K562 treated with DMSO at 1 percent for 4 hours (cell line): ENCODE data around the gene TAF11L2. TPM values are rescaled to one million over a fixed set of nuclear protein-coding genes. Genes with fewer than 3 reads are reported as not detected.

Source experiments
- total RNA-seq: library from RNA; unstranded; fragments of 300-600 nt; gene quantifications from 2 replicates; pipeline ENCODE4 v1.2.3, GENCODE V29; 2022; ENCODE audit not compliant: insufficient read depth

Gene TAF11L2
- not detected in 2 replicates for total RNA-seq

GRCh38 chr5:17497931-17498330 is at the start of gene TAF11L2:
Gene TAF11L2, plus strand, starts transcription at chr5:17498231.

GRCh38 chr5:17518067-17518466 is 20.0 kb downstream of the TAF11L2 start, which contains the start of gene TAF11L3:
Gene TAF11L3, plus strand, starts transcription at chr5:17518367.

GRCh38 chr5:17521501-17521900 is 23.5 kb downstream of the TAF11L2 start, which contains the start of gene TAF11L4:
Gene TAF11L4, plus strand, starts transcription at chr5:17521801.

GRCh38 chr5:17524935-17525334 is 26.9 kb downstream of the TAF11L2 start, which contains the start of gene TAF11L5:
Gene TAF11L5, plus strand, starts transcription at chr5:17525235.

GRCh38 chr5:17528369-17528768 is 30.3 kb downstream of the TAF11L2 start, which contains the start of gene TAF11L6:
Gene TAF11L6, plus strand, starts transcription at chr5:17528669.

Other genes with a start within 250 kb of the TAF11L2 start
- not detected in 2 replicates for gene TAF11L3, start 20.1 kb downstream of the TAF11L2 start, total RNA-seq
- not detected in 2 replicates for gene TAF11L4, start 23.6 kb downstream of the TAF11L2 start, total RNA-seq
- gene TAF11L5, start 27.0 kb downstream of the TAF11L2 start, total RNA-seq, result not detected in 2 replicates
- not detected in 2 replicates for gene TAF11L6, start 30.4 kb downstream of the TAF11L2 start, total RNA-seq
- not detected in 2 replicates for gene TAF11L7, start 87.5 kb downstream of the TAF11L2 start, total RNA-seq
- gene TAF11L8, start 92.7 kb downstream of the TAF11L2 start, total RNA-seq, result not detected in 2 replicates
- gene TAF11L9, start 96.2 kb downstream of the TAF11L2 start, total RNA-seq, result not detected in 2 replicates
- not detected in 2 replicates for gene TAF11L10, start 99.6 kb downstream of the TAF11L2 start, total RNA-seq
- gene TAF11L11, start 106.0 kb downstream of the TAF11L2 start, total RNA-seq, result not detected in 2 replicates
- not detected in 2 replicates for gene TAF11L12, start 112.2 kb downstream of the TAF11L2 start, total RNA-seq
- gene TAF11L13, start 133.9 kb downstream of the TAF11L2 start, total RNA-seq, result not detected in 2 replicates
- not detected in 2 replicates for gene TAF11L14, start 136.2 kb downstream of the TAF11L2 start, total RNA-seq